ENCODE results near the gene GRIK4. TPM values are rescaled to one million over a fixed set of nuclear protein-coding genes. Genes with fewer than 3 reads are reported as not detected.

Gene GRIK4
- total and polyA plus RNA-seq, 9 of the 15 experiments (the other 6 are each of a cell fraction or from before 2014, with no cell fraction given): not detected

GRCh38 chr11:120577041-120577440 lies 65.5 kb downstream of the GRIK4 start:
- DNase-seq (ENCODE audit: extremely low read depth in 1 of 4, low spot score in 3 of 4): no peak
- Histone ChIP-seq H3K27ac (ENCODE audit: extremely low read depth, low read depth, low read length) (no peak overlapping the region), H2AFZ (ENCODE audit: low read depth, low read length) (no peak overlapping the region), H4K20me1 (replicated peaks; ENCODE audit: control insufficient read depth, insufficient read depth, low read length) (no peaks in the 10 kb centered on the region; the same call in 1 of the 2 replicates), H3K9me1 (ENCODE audit: control insufficient read depth, insufficient read depth, low read length) (no peaks in the 10 kb centered on the region), H3K27me3 (ENCODE audit: control insufficient read depth in 2 of 2, insufficient read depth in 2 of 2, low read length in 2 of 2) (peaks cover 5 to 45% of the 10 kb centered on the region in 2 experiments; a peak in 4 of 5 replicates), H3K79me2 (ENCODE audit: control insufficient read depth, insufficient read depth, low read length) (no peaks in the 10 kb centered on the region), H3K4me2 (ENCODE audit: insufficient read depth, low read length) (no peak overlapping the region), H3K4me3 (no peak overlapping the region), H3K9me3 (replicated peaks; ENCODE audit: control insufficient read depth, insufficient read depth, low read depth, low read length) (no peaks in the 10 kb centered on the region), H3K36me3 (ENCODE audit: control insufficient read depth, insufficient read depth, low read length) (no peaks in the 10 kb centered on the region), H3K4me1 (replicated peaks in 1 of 2; ENCODE audit: control insufficient read depth in 2 of 2, insufficient read depth in 2 of 2, low read length in 2 of 2) (no peaks in the 10 kb centered on the region), H3K9ac (ENCODE audit: insufficient read depth in 1 of 2, low read depth in 2 of 2, low read length in 2 of 2) (no peak overlapping the region)
- BruUV-seq (replicated peaks): no TSS peak
- WGBS (ENCODE audit: insufficient coverage, low coverage, missing lambda C conversion rate): 0% methylated on average over 2 of the region's 2 CpGs
- in situ Hi-C loops (cut with MboI): no loop called here
- ChIA-PET CTCF (ENCODE audit: low intra/inter-chr PET ratio) (no interaction called here), POLR2A (interaction anchor here (0.9 kb wide), 1 partner anchor 11 kb away, joined by 4 read pairs; no protein-coding TSS in a partner anchor)
- FAIRE-seq: no peak
- intact Hi-C loops (cut with micrococcal nuclease): no loop called here
- TF ChIP-seq ELK3 (CRISPR knock-in tag; IDR thresholded peaks at IDR 0.05): no peak
- no peak for ATAC-seq

GRCh38 chr11:120577624-120578363 lies 66.2 kb downstream of the GRIK4 start:
- no peak overlapping the region; a peak in 1 of 4 replicates for H3K9ac ChIP-seq (ENCODE audit: insufficient read depth in 1 of 2, low read depth in 2 of 2, low read length in 2 of 2)
- in situ Hi-C loops (cut with MboI): no loop called here
- H4K20me1 ChIP-seq (replicated peaks; ENCODE audit: control insufficient read depth, insufficient read depth, low read length): no peaks in the 10 kb centered on the region; the same call in 1 of the 2 replicates
- no peak for DNase-seq (ENCODE audit: extremely low read depth in 1 of 4, low spot score in 3 of 4)
- 0% methylated on average over 7 of the region's 7 CpGs for WGBS (ENCODE audit: insufficient coverage, low coverage, missing lambda C conversion rate)
- no peak overlapping the region for H3K27ac ChIP-seq (ENCODE audit: extremely low read depth, low read depth, low read length)
- ATAC-seq: no peak
- BruUV-seq (replicated peaks): no TSS peak
- no peak overlapping the region for H2AFZ ChIP-seq (ENCODE audit: low read depth, low read length)
- intact Hi-C loops (cut with micrococcal nuclease): no loop called here
- ChIA-PET POLR2A (no interaction called here), CTCF (ENCODE audit: low intra/inter-chr PET ratio) (no interaction called here)
- FAIRE-seq: no peak
- no peaks in the 10 kb centered on the region for H3K4me1 ChIP-seq (replicated peaks in 1 of 2; ENCODE audit: control insufficient read depth in 2 of 2, insufficient read depth in 2 of 2, low read length in 2 of 2)
- H3K27me3 ChIP-seq (ENCODE audit: control insufficient read depth in 2 of 2, insufficient read depth in 2 of 2, low read length in 2 of 2): peaks cover 5 to 41% of the 10 kb centered on the region in 2 experiments; a peak in 4 of 5 replicates
- no peak overlapping the region for H3K4me2 ChIP-seq (ENCODE audit: insufficient read depth, low read length)
- H3K9me1 ChIP-seq (ENCODE audit: control insufficient read depth, insufficient read depth, low read length): no peaks in the 10 kb centered on the region
- no peak overlapping the region for H3K4me3 ChIP-seq
- no peaks in the 10 kb centered on the region for H3K9me3 ChIP-seq (replicated peaks; ENCODE audit: control insufficient read depth, insufficient read depth, low read depth, low read length)
- H3K36me3 ChIP-seq (ENCODE audit: control insufficient read depth, insufficient read depth, low read length): no peaks in the 10 kb centered on the region
- no peaks in the 10 kb centered on the region for H3K79me2 ChIP-seq (ENCODE audit: control insufficient read depth, insufficient read depth, low read length)
- TF ChIP-seq BCLAF1 (IDR thresholded peaks at IDR 0.05; ENCODE audit: borderline replicate concordance in 1 of 2, control insufficient read depth in 1 of 2, low read depth in 2 of 2, low read length in 1 of 2): no peak
- no peak for TF ChIP-seq RFX5 (IDR thresholded peaks at IDR 0.05; ENCODE audit: low read depth, low read length)

All from K562 (cell line).